NK-92 (cell line): ENCODE data around the gene THOP1.

Experiments
- DNase-seq: peaks from one replicate; lab custom pipeline; 2025; ENCODE audit not compliant: unreplicated experiment; lab: John Stamatoyannopoulos, UW

Gene THOP1

GRCh38 chr19:2761876-2762782 lies 23.2 kb upstream of the THOP1 start:
- DNase-seq = no peak

GRCh38 chr19:2762783-2763496 lies 22.4 kb upstream of the THOP1 start:
- DNase-seq = no peak

- DNase-seq = no peak
Observed at GRCh38 chr19:2763687-2764086, 21.6 kb upstream of the THOP1 start.

GRCh38 chr19:2764945-2765344 lies 20.4 kb upstream of the THOP1 start:
- DNase-seq = no peak

GRCh38 chr19:2765376-2765775 lies 19.9 kb upstream of the THOP1 start:
- DNase-seq = no peak

- no peak for DNase-seq
Observed at GRCh38 chr19:2766594-2767372, 18.5 kb upstream of the THOP1 start.

- no peak for DNase-seq
Observed at GRCh38 chr19:2767688-2768087, 17.6 kb upstream of the THOP1 start.

- DNase-seq = no peak
Observed at GRCh38 chr19:2768365-2769132, 16.8 kb upstream of the THOP1 start.

GRCh38 chr19:2769218-2769617 lies 16.1 kb upstream of the THOP1 start:
- no peak for DNase-seq

- DNase-seq = no peak
Observed at GRCh38 chr19:2770055-2771013, 15.0 kb upstream of the THOP1 start.

- DNase-seq = no peak
Observed at GRCh38 chr19:2771786-2772674, 13.3 kb upstream of the THOP1 start.

GRCh38 chr19:2774083-2774679 lies 11.1 kb upstream of the THOP1 start:
- no peak for DNase-seq

- DNase-seq = no peak
Observed at GRCh38 chr19:2774953-2775555, 10.2 kb upstream of the THOP1 start.

GRCh38 chr19:2775556-2776430 lies 9.5 kb upstream of the THOP1 start:
- DNase-seq = no peak

GRCh38 chr19:2777952-2778683 lies 7.2 kb upstream of the THOP1 start:
- DNase-seq = no peak

- no peak for DNase-seq
Observed at GRCh38 chr19:2779121-2779740, 6.1 kb upstream of the THOP1 start.
